Endothelial cell of umbilical vein (primary cell): ENCODE data around the gene PLAGL2. TPM values are rescaled to one million over a fixed set of nuclear protein-coding genes. Genes with fewer than 3 reads are reported as not detected.
A peak's percentile ranks its signal among the peaks of the same experiment; 100 is the strongest.

Source experiments
- BruUV-seq: library from RNA; stranded (reverse); fragments of 400-500 nt; replicated peaks from 2 replicates; lab custom pipeline; 2021; lab: Mats Ljungman, UMichigan
- CTCF ChIA-PET: fragments of 300-600, 350-600 bp; sonication (Branson Sonifier 250); formaldehyde crosslinking; loops from one replicate; lab custom pipeline; 2021; ENCODE audit warnings: antibody characterized with exemption, inconsistent platforms; lab: Charles Lee
- POLR2A ChIA-PET: fragments of 300-600, 350-600 bp; sonication (Branson Sonifier 250); formaldehyde crosslinking; loops from one replicate; lab custom pipeline; 2021; ENCODE audit warnings: antibody characterized with exemption, inconsistent platforms; lab: Charles Lee
- DNase-seq: peaks from one replicate; pipeline ENCODE4 v3.0.0-alpha.2; 2011; ENCODE audit warnings: low read depth, low spot score
- FAIRE-seq: peaks from 2 replicates; lab custom pipeline; 2011; peaks lifted over from hg19 to GRCh38; lab: Jason Lieb, UNC
- H2AFZ ChIP-seq: 2 replicates; pipeline ENCODE4 v1.6.0; 2012; ENCODE audit warnings: low read depth, low read length, control low read depth, inconsistent platforms
- H3K27ac ChIP-seq: 2 replicates; pipeline ENCODE4 v1.5.1; 2011; ENCODE audit warnings: low read depth, mild to moderate bottlenecking, control low read depth, low read length, moderate library complexity; ENCODE audit not compliant: insufficient read depth
- H3K27me3 ChIP-seq, 2 experiments: 2 replicates each; pipeline versions ENCODE4 v1.6.0 to v1.6.1; 2011; ENCODE audit warnings: low read length in 2 of 2, mixed read lengths in 1 of 2; ENCODE audit not compliant: control insufficient read depth in 2 of 2, insufficient read depth in 2 of 2
- H3K36me3 ChIP-seq, 2 experiments: 2 replicates in 1 of 2; 3 replicates in 1 of 2; pipeline ENCODE4 v1.5.1; 2011; ENCODE audit warnings: low read length in 2 of 2, mild to moderate bottlenecking in 1 of 2, moderate library complexity in 1 of 2; ENCODE audit not compliant: control insufficient read depth in 2 of 2, insufficient read depth in 2 of 2; ENCODE audit errors: extremely low read depth in 1 of 2
- H3K4me1 ChIP-seq: 3 replicates; pipeline ENCODE4 v1.5.1; 2011; ENCODE audit warnings: mild to moderate bottlenecking, low read length; ENCODE audit not compliant: control insufficient read depth, insufficient read depth; ENCODE audit errors: extremely low read depth
- H3K4me2 ChIP-seq: 2 replicates; pipeline ENCODE4 v1.6.1; 2011; ENCODE audit warnings: low read length, control low read depth, mixed read lengths; ENCODE audit not compliant: insufficient read depth
- H3K4me3 ChIP-seq, 3 experiments: fragments of 200-600 bp in 1 of 3; sonication (generic), shearing (Covaris generic) in 1 of 3; replicated peaks in 1 of 3; 2 replicates each; pipeline ENCODE4 v1.5.1; 2011 to 2016; ENCODE audit warnings: control low read depth in 3 of 3, low read length in 3 of 3, mild to moderate bottlenecking in 2 of 3, inconsistent platforms in 1 of 3, low read depth in 1 of 3, moderate library complexity in 1 of 3; ENCODE audit not compliant: insufficient read depth in 1 of 3
- H3K79me2 ChIP-seq: 2 replicates; pipeline ENCODE4 v1.6.0; 2012; ENCODE audit warnings: low read length, inconsistent platforms; ENCODE audit not compliant: control insufficient read depth, insufficient read depth
- H3K9ac ChIP-seq: replicated peaks from 2 replicates; pipeline ENCODE3; 2011; ENCODE audit warnings: low read length, control low read depth; ENCODE audit not compliant: insufficient read depth; ENCODE audit errors: extremely low read depth
- H3K9me1 ChIP-seq: replicated peaks from 3 replicates; pipeline ENCODE4 v1.6.0; 2011; ENCODE audit warnings: mild to moderate bottlenecking, low read length; ENCODE audit not compliant: control insufficient read depth, insufficient read depth; ENCODE audit errors: extremely low read depth
- H3K9me3 ChIP-seq: replicated peaks from 2 replicates; pipeline ENCODE4 v1.5.1; 2012; ENCODE audit warnings: low read length, inconsistent platforms; ENCODE audit not compliant: control insufficient read depth, insufficient read depth
- H4K20me1 ChIP-seq: replicated peaks from 2 replicates; pipeline ENCODE3; 2011; ENCODE audit warnings: mild to moderate bottlenecking, low read length; ENCODE audit not compliant: control insufficient read depth, insufficient read depth; ENCODE audit errors: extremely low read depth
- CTCF ChIP-seq, 2 donors: IDR thresholded peaks; 1 replicate in 1 of 2; 2 replicates in 1 of 2; pipeline ENCODE4 v1.5.1; 2011; ENCODE audit warnings: low read length in 2 of 2, mild to moderate bottlenecking in 2 of 2, moderate library complexity in 2 of 2, control low read depth in 1 of 2, inconsistent platforms in 1 of 2, low read depth in 1 of 2; ENCODE audit not compliant: insufficient read depth in 1 of 2; ENCODE audit errors: extremely low read depth in 1 of 2
- EZH2 ChIP-seq: IDR thresholded peaks from 2 replicates; pipeline ENCODE4 v1.6.1; 2012; ENCODE audit warnings: borderline replicate concordance, low read depth, mild to moderate bottlenecking, moderate library complexity, low read length, inconsistent platforms; ENCODE audit not compliant: severe bottlenecking
- FOS ChIP-seq: IDR thresholded peaks from 2 replicates; pipeline ENCODE4 v1.6.1; 2011; ENCODE audit warnings: mild to moderate bottlenecking, low read length, moderate library complexity, borderline replicate concordance; ENCODE audit not compliant: insufficient read depth
- GATA2 ChIP-seq: IDR thresholded peaks from 2 replicates; pipeline ENCODE4 v1.7.0; 2011; ENCODE audit warnings: low read depth, mild to moderate bottlenecking, moderate library complexity, mixed read lengths, low read length; ENCODE audit not compliant: insufficient read length, insufficient read depth
- JUN ChIP-seq: IDR thresholded peaks from 2 replicates; pipeline ENCODE4 v1.6.1; 2011; ENCODE audit warnings: borderline replicate concordance, low read depth; ENCODE audit not compliant: insufficient read length, insufficient read depth
- MAX ChIP-seq: IDR thresholded peaks from 2 replicates; pipeline ENCODE4 v1.6.1; 2011; ENCODE audit not compliant: insufficient read depth, insufficient read length
- MYC ChIP-seq: IDR thresholded peaks from one replicate; pipeline ENCODE4 v1.6.1; 2011; ENCODE audit warnings: mild to moderate bottlenecking, low read depth, low read length
- POLR2A ChIP-seq: IDR thresholded peaks from 2 replicates; pipeline ENCODE4 v1.6.1; 2012; ENCODE audit warnings: low read depth, mild to moderate bottlenecking, control low read depth, low read length
- POLR2AphosphoS5 ChIP-seq: IDR thresholded peaks from 2 replicates; pipeline ENCODE4 v1.6.1; 2012; ENCODE audit warnings: low read depth, mild to moderate bottlenecking, control low read depth, low read length, moderate library complexity; ENCODE audit not compliant: insufficient read depth
- dilution Hi-C: fragments of 300-500 bp; cut with MboI; formaldehyde crosslinking; loops from one replicate; pipeline ENCODE4 v1.15.0; 2019; ENCODE audit warnings: low sequenced_read_pairs; ENCODE audit not compliant: extremely low pct_ligation_motif_present
- intact Hi-C: fragments of 100-400 bp; cut with micrococcal nuclease; formaldehyde crosslinking; loops from one replicate; pipeline ENCODE4 v1.10.0; 2022
- polyA plus RNA-seq, 4 experiments: library from polyadenylated mRNA; depleted of rRNA in 3 of 4; stranded (reverse) in 3 of 4; unstranded in 1 of 4; fragments of >200 nt; gene quantifications; 2 replicates each; pipeline versions ENCODE4 v1.2.1 to v1.2.3, GENCODE V29; 2011 to 2012; ENCODE audit warnings: missing spikeins in 1 of 4
- total RNA-seq: library from RNA; stranded (reverse); gene quantifications from 2 replicates; pipeline ENCODE4 v1.2.3, GENCODE V29; 2021

PLAGL2 gene
- total and polyA plus RNA-seq, 2 donors (not counting 3 experiments of a cell fraction or from before 2014, with no cell fraction given): 8.2 to 15.2 TPM

GRCh38 chr20:32192698-32193097, 14.8 kb downstream of the PLAGL2 start:
- Histone ChIP-seq H3K4me1 (peaks cover 10% of the 10 kb centered on the region), H3K27me3 (no peaks in the 10 kb centered on the region), H4K20me1 (no peaks in the 10 kb centered on the region), H3K9me3 (no peaks in the 10 kb centered on the region), H3K4me2 (no peak overlapping the region), H3K9me1 (no peaks in the 10 kb centered on the region), H3K36me3 (peaks cover 11 to 20% of the 10 kb centered on the region in 2 experiments), H2AFZ (no peak overlapping the region), H3K4me3 (no peak overlapping the region), H3K9ac (no peak overlapping the region), H3K27ac (no peak overlapping the region), H3K79me2 (no peaks in the 10 kb centered on the region)
- POLR2A ChIA-PET: no interaction called here
- peak; percentile 60 for DNase-seq
- TF ChIP-seq EZH2: no peak
- no peak for TF ChIP-seq POLR2AphosphoS5
- TF ChIP-seq POLR2A: no peak
- no peak for TF ChIP-seq MYC
- TF ChIP-seq GATA2: no peak
- no peak for TF ChIP-seq CTCF (IDR thresholded peaks at IDR 0.05; ENCODE audit: extremely low read depth in 1 of 2, insufficient read depth in 1 of 2, low read depth in 1 of 2, low read length in 2 of 2)
- no peak for TF ChIP-seq JUN
- TF ChIP-seq FOS: no peak
- no peak for TF ChIP-seq MAX
- peak; percentile 79 for FAIRE-seq
- intact Hi-C loops: no loop called here
- dilution Hi-C loops: no loop called here
- CTCF ChIA-PET: no interaction called here
- BruUV-seq: no TSS peak
